A549 (cell line): ENCODE measurements around the gene SURF2. TPM values are rescaled to one million over a fixed set of nuclear protein-coding genes. Genes with fewer than 3 reads are reported as not detected.

Experiments used
- ATAC-seq, 2 experiments: fragments of 200-7000 bp in 1 of 2; fragments of >200 bp in 1 of 2; cut with Nextera tagmentation in 1 of 2; cut with Tn5 transposase in 1 of 2; 3 replicates each; pipeline versions ENCODE4 v1.8.0 to v1.9.1; 2018 to 2020; ENCODE audit warnings: mild to moderate bottlenecking in 1 of 2, moderate library complexity in 1 of 2
- CTCF ChIA-PET: fragments of 300-600 bp; sonication (Branson Sonifier 250); formaldehyde crosslinking; extraction: SDS; loops from one replicate; lab custom pipeline; 2021; ENCODE audit warnings: antibody characterized with exemption, inconsistent platforms; lab: Yijun Ruan, JAX
- POLR2A ChIA-PET: fragments of 350-600 bp; formaldehyde crosslinking; extraction: SDS; loops from one replicate; lab custom pipeline; 2021; ENCODE audit warnings: antibody characterized with exemption, inconsistent platforms; lab: Yijun Ruan, JAX
- DNase-seq, 2 experiments: peaks; one replicate each; pipeline versions ENCODE4 v3.0.0 to v3.0.0-alpha.2; 2011 to 2016; ENCODE audit warnings: low read depth in 1 of 2, low spot score in 1 of 2
- FAIRE-seq: peaks from 2 replicates; lab custom pipeline; 2011; peaks lifted over from hg19 to GRCh38; lab: Jason Lieb, UNC
- H3K27ac ChIP-seq, 2 experiments: fragments of >200 bp; sonication (Bioruptor Twin); formaldehyde crosslinking; 3 replicates each; pipeline ENCODE4 v1.5.1; 2016 to 2017
- H3K4me1 ChIP-seq: fragments of >200 bp; sonication (Bioruptor Twin); formaldehyde crosslinking; 3 replicates; pipeline ENCODE4 v1.6.1; 2016
- H3K4me2 ChIP-seq: fragments of >200 bp; sonication (Bioruptor Twin); formaldehyde crosslinking; 3 replicates; pipeline ENCODE4 v1.6.1; 2016
- H3K4me3 ChIP-seq: fragments of >200 bp; sonication (Bioruptor Twin); formaldehyde crosslinking; 3 replicates; pipeline ENCODE4 v1.5.1; 2016
- H3K9me3 ChIP-seq: fragments of >200 bp; sonication (Bioruptor Twin); formaldehyde crosslinking; 3 replicates; pipeline ENCODE4 v1.6.1; 2016
- BCL3 ChIP-seq: fragments of >200 bp; sonication (Bioruptor Twin); formaldehyde crosslinking; IDR thresholded peaks from 3 replicates; pipeline ENCODE4 v1.6.1; 2016
- CHD2 ChIP-seq: fragments of 150-350 bp; IDR thresholded peaks from 2 replicates; pipeline ENCODE4 v1.6.1; 2014; ENCODE audit warnings: low read length; ENCODE audit not compliant: partially characterized antibody
- ELK1 ChIP-seq: fragments of 150-350 bp; IDR thresholded peaks from 2 replicates; pipeline ENCODE4 v1.6.1; 2014; ENCODE audit warnings: low read depth, mild to moderate bottlenecking, low read length
- FOXS1 ChIP-seq: fragments of 250-450 bp; sonication (Bioruptor Pico); IDR thresholded peaks from 2 replicates; pipeline ENCODE4 v1.5.0; 2020; ENCODE audit warnings: mild to moderate bottlenecking, moderate library complexity
- HES2 ChIP-seq: fragments of >200 bp; sonication (Bioruptor Twin); formaldehyde crosslinking; IDR thresholded peaks from 2 replicates; pipeline ENCODE4 v1.6.1; 2016
- HOXA7 ChIP-seq: fragments of 250-450 bp; sonication (Bioruptor Pico); IDR thresholded peaks from 2 replicates; pipeline ENCODE4 v1.5.0; 2020; ENCODE audit warnings: mild to moderate bottlenecking, moderate library complexity
- MAFK ChIP-seq: fragments of 450-650 bp; IDR thresholded peaks from 2 replicates; pipeline ENCODE4 v1.6.1; 2014; ENCODE audit not compliant: partially characterized antibody
- NR3C1 ChIP-seq: fragments of >200 bp; sonication (Bioruptor Twin); formaldehyde crosslinking; IDR thresholded peaks from 3 replicates; pipeline ENCODE4 v1.6.1; 2017
- POLR2AphosphoS2 ChIP-seq: conservative IDR thresholded peaks from 2 replicates; pipeline ENCODE4 v1.6.1; 2012; ENCODE audit warnings: low read length, improper control_type of control experiment, inconsistent platforms
- RCOR1 ChIP-seq: fragments of 150-350 bp; IDR thresholded peaks from 2 replicates; pipeline ENCODE4 v1.6.1; 2014; ENCODE audit warnings: antibody characterized with exemption, low read length, low read depth
- REST ChIP-seq: fragments of 200-600 bp; sonication (generic); IDR thresholded peaks from 2 replicates; pipeline ENCODE4 v1.6.1; 2016; ENCODE audit warnings: antibody characterized with exemption, mild to moderate bottlenecking, moderate library complexity
- RFX5 ChIP-seq: fragments of 450-650 bp; IDR thresholded peaks from 2 replicates; pipeline ENCODE4 v1.7.1; 2014; ENCODE audit warnings: antibody characterized with exemption, mild to moderate bottlenecking, moderate library complexity
- RNF2 ChIP-seq: fragments of 200-600 bp; sonication (generic); IDR thresholded peaks from 2 replicates; pipeline ENCODE4 v1.6.1; 2016; ENCODE audit warnings: low read depth, mild to moderate bottlenecking, antibody characterized with exemption, moderate library complexity, borderline replicate concordance
- SREBF2 ChIP-seq: fragments of 450-650 bp; IDR thresholded peaks from 2 replicates; pipeline ENCODE4 v1.6.1; 2014; ENCODE audit warnings: mild to moderate bottlenecking, moderate library complexity
- USF2 ChIP-seq: fragments of 450-650 bp; IDR thresholded peaks from 2 replicates; pipeline ENCODE4 v1.6.1; 2014; ENCODE audit warnings: antibody characterized with exemption
- WGBS: methylation state at CpG from one replicate; pipeline ENCODE4 v1.1.6; 2017; ENCODE audit errors: missing lambda C conversion rate; 5-methylcytosine and 5-hydroxymethylcytosine counted together
- polyA plus RNA-seq, 4 experiments: library from polyadenylated mRNA; depleted of rRNA in 3 of 4; stranded (reverse); fragments of >200 nt; fragmentation: RNase III in 1 of 4; extraction: RNeasy Plus Mini Kit Qiagen cat#74134 plus additional on column Dnase treatment in 1 of 4; gene quantifications; 2 replicates in 3 of 4; 3 replicates in 1 of 4; pipeline ENCODE4 v1.2.3, GENCODE V29; 2011 to 2017

Gene SURF2
- polyA plus RNA-seq, 2 of the 4 experiments (the other 2 are of a cell fraction), result 25.2 to 34.9 TPM

- TF ChIP-seq SREBF2, result no peak
Observed at GRCh38 chr9:133378408-133378962, 22.1 kb downstream of the SURF2 start (continued).

- H3K4me2 ChIP-seq, result no peak overlapping the region
- CTCF ChIA-PET, result interaction anchor here (0.7 to 2.9 kb wide), 9 partner anchors 8 to 107 kb away, joined by 3 to 9 read pairs (median 4); no protein-coding TSS in a partner anchor
Observed at GRCh38 chr9:133379153-133380086, 23.1 kb downstream of the SURF2 start.

More at GRCh38 chr9:133379153-133380086, 23.1 kb downstream of the SURF2 start:
- 91% methylated on average over 14 of the region's 14 CpGs for WGBS
- no peak for ATAC-seq
- TF ChIP-seq POLR2AphosphoS2 (no peak), HOXA7 (CRISPR knock-in tag) (no peak), NR3C1 (no peak), RNF2 (no peak), RCOR1 (no peak), MAFK (no peak), RFX5 (no peak), ELK1 (no peak), CHD2 (no peak), REST (no peak), FOXS1 (CRISPR knock-in tag) (no peak), BCL3 (no peak), USF2 (no peak), HES2 (no peak)
- no peaks in the 10 kb centered on the region for H3K9me3 ChIP-seq
- no peak for DNase-seq
- H3K4me1 ChIP-seq, result peaks cover 15% of the 10 kb centered on the region
- H3K4me3 ChIP-seq, result no peak overlapping the region
- no peak overlapping the region for H3K27ac ChIP-seq
- no peak for FAIRE-seq
- POLR2A ChIA-PET, result interaction anchor here (1.2 kb wide), 1 partner anchor 32 kb away, joined by 3 read pairs; the partner anchor contains the start of genes MED22 and RPL7A
